WTC11 (cell line): ENCODE measurements around the gene WDR75. TPM values are rescaled to one million over a fixed set of nuclear protein-coding genes. Genes with fewer than 3 reads are reported as not detected.

Source experiments
- CBFB ChIP-seq: sonication (generic); formaldehyde crosslinking; IDR thresholded peaks from 2 replicates; pipeline ENCODE4 v1.8.1; 2022; ENCODE audit warnings: mild to moderate bottlenecking, low read depth, missing genetic modification reagents
- CREB1 ChIP-seq: sonication (generic); formaldehyde crosslinking; IDR thresholded peaks from 2 replicates; pipeline ENCODE4 v1.8.0; 2023; ENCODE audit warnings: mild to moderate bottlenecking, missing genetic modification reagents
- EMX1 ChIP-seq: fragments of 250-450 bp; sonication (Bioruptor Pico); IDR thresholded peaks from 2 replicates; pipeline ENCODE4 v1.8.0; 2021; ENCODE audit warnings: mild to moderate bottlenecking
- ESRRA ChIP-seq: sonication (generic); formaldehyde crosslinking; IDR thresholded peaks from 2 replicates; pipeline ENCODE4 v1.8.1; 2022; ENCODE audit warnings: mild to moderate bottlenecking, missing genetic modification reagents, borderline replicate concordance
- FOXJ3 ChIP-seq: sonication (generic); formaldehyde crosslinking; IDR thresholded peaks from 2 replicates; pipeline ENCODE4 v1.9.0; 2021; ENCODE audit warnings: missing genetic modification reagents, mild to moderate bottlenecking, borderline replicate concordance
- FOXK1 ChIP-seq: sonication (generic); formaldehyde crosslinking; IDR thresholded peaks from 2 replicates; pipeline ENCODE4 v1.8.0; 2022; ENCODE audit warnings: mild to moderate bottlenecking, moderate library complexity, missing genetic modification reagents
- FOXP1 ChIP-seq: sonication (generic); formaldehyde crosslinking; IDR thresholded peaks from 2 replicates; pipeline ENCODE4 v1.8.0; 2022; ENCODE audit warnings: missing genetic modification reagents, mild to moderate bottlenecking, moderate library complexity, borderline replicate concordance
- GABPB1 ChIP-seq: sonication (generic); formaldehyde crosslinking; IDR thresholded peaks from 2 replicates; pipeline ENCODE4 v1.8.1; 2023; ENCODE audit warnings: mild to moderate bottlenecking, missing genetic modification reagents
- HMGA2 ChIP-seq: fragments of 250-450 bp; sonication (Bioruptor Pico); IDR thresholded peaks from 2 replicates; pipeline ENCODE4 v1.4.0; 2021; ENCODE audit warnings: mild to moderate bottlenecking, moderate library complexity
- NFATC4 ChIP-seq: fragments of 250-450 bp; sonication (Bioruptor Pico); IDR thresholded peaks from 2 replicates; pipeline ENCODE4 v1.9.0; 2021; ENCODE audit warnings: mild to moderate bottlenecking
- PRRX2 ChIP-seq: fragments of 250-450 bp; sonication (Bioruptor Pico); IDR thresholded peaks from 2 replicates; pipeline ENCODE4 v1.8.0; 2021; ENCODE audit warnings: mild to moderate bottlenecking
- SMAD4 ChIP-seq: sonication (generic); formaldehyde crosslinking; IDR thresholded peaks from 2 replicates; pipeline ENCODE4 v1.8.0; 2022; ENCODE audit warnings: mild to moderate bottlenecking, missing genetic modification reagents
- SOX15 ChIP-seq: fragments of 250-450 bp; sonication (Bioruptor Pico); IDR thresholded peaks from 2 replicates; pipeline ENCODE4 v1.9.0; 2021; ENCODE audit warnings: mild to moderate bottlenecking
- TCF7 ChIP-seq: sonication (generic); formaldehyde crosslinking; IDR thresholded peaks from 2 replicates; pipeline ENCODE4 v1.8.0; 2022; ENCODE audit warnings: mild to moderate bottlenecking, low read depth, missing genetic modification reagents, moderate library complexity
- TP53 ChIP-seq: sonication (generic); formaldehyde crosslinking; IDR thresholded peaks from 2 replicates; pipeline ENCODE4 v1.8.1; 2023; ENCODE audit warnings: mild to moderate bottlenecking, missing genetic modification reagents
- ZNF121 ChIP-seq: sonication (generic); formaldehyde crosslinking; IDR thresholded peaks from 2 replicates; pipeline ENCODE4 v1.8.0; 2023; ENCODE audit warnings: missing genetic modification reagents
- ZNF219 ChIP-seq: sonication (generic); formaldehyde crosslinking; IDR thresholded peaks from 2 replicates; pipeline ENCODE4 v1.8.0; 2023; ENCODE audit warnings: missing genetic modification reagents, mild to moderate bottlenecking, borderline replicate concordance
- ZNF416 ChIP-seq: fragments of 250-450 bp; sonication (Bioruptor Pico); IDR thresholded peaks from 2 replicates; pipeline ENCODE4 v1.9.0; 2021; ENCODE audit warnings: mild to moderate bottlenecking, inconsistent platforms
- total RNA-seq: library from RNA; stranded (reverse); gene quantifications from 3 replicates; pipeline ENCODE4 v1.2.3, GENCODE V29; 2021
- TF ChIP-seq, protein P1 (sequence below): sonication (generic); formaldehyde crosslinking; IDR thresholded peaks from 2 replicates; pipeline ENCODE4 v1.8.0; 2022; ENCODE audit warnings: missing genetic modification reagents
- TF ChIP-seq, protein P2 (sequence below): fragments of 250-450 bp; sonication (Bioruptor Pico); conservative IDR thresholded peaks from 2 replicates; pipeline ENCODE4 v1.9.0; 2021; ENCODE audit warnings: mild to moderate bottlenecking
- TF ChIP-seq, protein P3 (sequence below): sonication (generic); formaldehyde crosslinking; IDR thresholded peaks from 2 replicates; pipeline ENCODE4 v1.8.1; 2022; ENCODE audit warnings: mild to moderate bottlenecking, missing genetic modification reagents, moderate library complexity, borderline replicate concordance
- TF ChIP-seq, protein P4 (sequence below): sonication (generic); formaldehyde crosslinking; conservative IDR thresholded peaks from 2 replicates; pipeline ENCODE4 v1.8.1; 2022; ENCODE audit warnings: mild to moderate bottlenecking, missing genetic modification reagents
- TF ChIP-seq, protein P5 (sequence below): sonication (generic); formaldehyde crosslinking; conservative IDR thresholded peaks from 2 replicates; pipeline ENCODE4 v1.8.1; 2023; ENCODE audit warnings: mild to moderate bottlenecking, low read depth, missing genetic modification reagents, moderate library complexity
- TF ChIP-seq, protein P6 (sequence below): sonication (generic); formaldehyde crosslinking; IDR thresholded peaks from 2 replicates; pipeline ENCODE4 v1.8.1; 2022; ENCODE audit warnings: mild to moderate bottlenecking, moderate library complexity, missing genetic modification reagents
- TF ChIP-seq, protein P7 (sequence below): sonication (generic); formaldehyde crosslinking; IDR thresholded peaks from 2 replicates; pipeline ENCODE4 v1.8.0; 2022; ENCODE audit warnings: mild to moderate bottlenecking, missing genetic modification reagents
- TF ChIP-seq, protein P8 (sequence below): fragments of 250-450 bp; sonication (Bioruptor Pico); IDR thresholded peaks from 2 replicates; pipeline ENCODE4 v1.9.0; 2021; ENCODE audit warnings: mild to moderate bottlenecking

WDR75 gene
- total RNA-seq, 1 experiment from 2014 or later, result 68.3 TPM

DNA sequence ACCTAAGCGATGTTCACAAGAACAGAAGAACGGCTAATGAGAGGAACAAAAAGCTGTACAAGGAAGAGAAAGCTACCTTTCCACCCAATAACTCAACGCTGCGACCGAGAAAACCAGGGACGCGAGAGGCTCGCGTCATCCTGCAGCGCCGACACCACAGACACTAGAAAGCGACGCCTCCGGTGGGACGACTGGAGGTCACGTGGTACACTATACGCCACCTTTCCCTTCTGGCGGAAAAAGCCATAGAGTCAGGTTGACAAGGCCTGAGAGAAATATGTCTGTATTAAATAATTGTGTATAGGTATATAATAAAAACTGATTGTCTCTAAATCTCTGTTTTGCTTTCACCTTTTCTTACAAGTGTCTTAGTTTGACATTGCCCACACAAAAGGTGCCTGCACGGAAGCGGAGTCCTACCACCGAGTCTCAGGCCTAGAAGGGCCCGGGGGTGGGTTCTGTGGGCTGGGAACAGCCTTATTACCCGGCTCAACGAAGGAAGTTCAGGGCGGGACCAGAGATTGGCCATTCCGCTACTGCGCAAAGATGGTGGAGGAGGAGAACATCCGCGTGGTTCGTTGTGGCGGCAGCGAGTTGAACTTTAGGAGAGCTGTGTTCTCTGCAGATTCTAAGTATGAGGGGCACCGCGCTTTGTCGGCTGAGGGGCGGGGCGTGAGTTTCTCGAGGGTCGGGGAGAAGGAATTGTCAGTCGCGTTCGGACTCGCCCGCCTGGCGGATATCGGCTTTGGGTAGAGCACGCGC, at the start of gene WDR75 (continued):
- TF ChIP-seq, protein P1, sequence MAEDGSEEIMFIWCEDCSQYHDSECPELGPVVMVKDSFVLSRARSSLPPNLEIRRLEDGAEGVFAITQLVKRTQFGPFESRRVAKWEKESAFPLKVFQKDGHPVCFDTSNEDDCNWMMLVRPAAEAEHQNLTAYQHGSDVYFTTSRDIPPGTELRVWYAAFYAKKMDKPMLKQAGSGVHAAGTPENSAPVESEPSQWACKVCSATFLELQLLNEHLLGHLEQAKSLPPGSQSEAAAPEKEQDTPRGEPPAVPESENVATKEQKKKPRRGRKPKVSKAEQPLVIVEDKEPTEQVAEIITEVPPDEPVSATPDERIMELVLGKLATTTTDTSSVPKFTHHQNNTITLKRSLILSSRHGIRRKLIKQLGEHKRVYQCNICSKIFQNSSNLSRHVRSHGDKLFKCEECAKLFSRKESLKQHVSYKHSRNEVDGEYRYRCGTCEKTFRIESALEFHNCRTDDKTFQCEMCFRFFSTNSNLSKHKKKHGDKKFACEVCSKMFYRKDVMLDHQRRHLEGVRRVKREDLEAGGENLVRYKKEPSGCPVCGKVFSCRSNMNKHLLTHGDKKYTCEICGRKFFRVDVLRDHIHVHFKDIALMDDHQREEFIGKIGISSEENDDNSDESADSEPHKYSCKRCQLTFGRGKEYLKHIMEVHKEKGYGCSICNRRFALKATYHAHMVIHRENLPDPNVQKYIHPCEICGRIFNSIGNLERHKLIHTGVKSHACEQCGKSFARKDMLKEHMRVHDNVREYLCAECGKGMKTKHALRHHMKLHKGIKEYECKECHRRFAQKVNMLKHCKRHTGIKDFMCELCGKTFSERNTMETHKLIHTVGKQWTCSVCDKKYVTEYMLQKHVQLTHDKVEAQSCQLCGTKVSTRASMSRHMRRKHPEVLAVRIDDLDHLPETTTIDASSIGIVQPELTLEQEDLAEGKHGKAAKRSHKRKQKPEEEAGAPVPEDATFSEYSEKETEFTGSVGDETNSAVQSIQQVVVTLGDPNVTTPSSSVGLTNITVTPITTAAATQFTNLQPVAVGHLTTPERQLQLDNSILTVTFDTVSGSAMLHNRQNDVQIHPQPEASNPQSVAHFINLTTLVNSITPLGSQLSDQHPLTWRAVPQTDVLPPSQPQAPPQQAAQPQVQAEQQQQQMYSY (CRISPR knock-in tag), result no peak
- TF ChIP-seq HMGA2 (CRISPR knock-in tag), result no peak
- no peak; the same call in 1 of the 2 replicates for TF ChIP-seq ZNF416 (CRISPR knock-in tag)
- TF ChIP-seq, protein P2, sequence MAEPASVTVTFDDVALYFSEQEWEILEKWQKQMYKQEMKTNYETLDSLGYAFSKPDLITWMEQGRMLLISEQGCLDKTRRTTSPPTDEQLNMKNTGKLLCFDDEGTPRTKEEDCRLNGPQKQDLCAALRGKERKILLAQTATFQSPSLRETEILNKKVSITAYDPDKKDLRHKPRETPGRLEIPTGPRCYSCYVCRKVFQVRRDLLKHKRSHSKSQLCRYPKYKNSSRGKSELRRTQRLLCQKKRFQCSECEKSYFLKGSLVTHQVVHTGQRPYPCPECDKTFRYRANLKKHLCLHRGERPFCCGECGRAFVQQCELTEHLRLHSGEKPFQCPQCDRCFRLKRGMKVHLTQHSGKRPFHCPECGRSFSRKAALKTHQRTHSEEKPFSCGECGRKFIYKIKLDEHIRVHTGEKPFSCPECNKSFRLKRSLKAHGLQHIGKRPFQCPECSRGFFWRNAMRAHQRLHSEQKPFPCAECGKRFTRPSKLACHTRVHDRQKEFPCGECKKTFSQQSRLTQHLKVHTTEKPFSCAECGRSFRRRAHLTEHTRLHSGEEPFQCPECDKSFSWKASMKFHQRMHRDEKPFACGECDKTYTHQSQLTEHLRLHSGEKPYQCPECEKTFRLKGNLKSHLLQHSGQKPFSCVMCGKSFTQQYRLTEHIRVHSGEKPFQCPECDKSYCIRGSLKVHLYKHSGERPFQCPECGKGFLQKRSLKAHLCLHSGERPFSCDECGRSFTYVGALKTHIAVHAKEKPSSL, result no peak
- no peak for TF ChIP-seq CREB1
- no peak for TF ChIP-seq ZNF219 (CRISPR knock-in tag)
- peak; percentile 81 for TF ChIP-seq FOXK1 (CRISPR knock-in tag)
- TF ChIP-seq, protein P3, sequence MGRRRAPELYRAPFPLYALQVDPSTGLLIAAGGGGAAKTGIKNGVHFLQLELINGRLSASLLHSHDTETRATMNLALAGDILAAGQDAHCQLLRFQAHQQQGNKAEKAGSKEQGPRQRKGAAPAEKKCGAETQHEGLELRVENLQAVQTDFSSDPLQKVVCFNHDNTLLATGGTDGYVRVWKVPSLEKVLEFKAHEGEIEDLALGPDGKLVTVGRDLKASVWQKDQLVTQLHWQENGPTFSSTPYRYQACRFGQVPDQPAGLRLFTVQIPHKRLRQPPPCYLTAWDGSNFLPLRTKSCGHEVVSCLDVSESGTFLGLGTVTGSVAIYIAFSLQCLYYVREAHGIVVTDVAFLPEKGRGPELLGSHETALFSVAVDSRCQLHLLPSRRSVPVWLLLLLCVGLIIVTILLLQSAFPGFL (CRISPR knock-in tag), result 0 out of 2 replicates have a peak, but pooled peaks have one; percentile 41
- TF ChIP-seq PRRX2 (CRISPR knock-in tag), result 0 out of 2 replicates have a peak, but pooled peaks have one; percentile 12
- TF ChIP-seq, protein P4, sequence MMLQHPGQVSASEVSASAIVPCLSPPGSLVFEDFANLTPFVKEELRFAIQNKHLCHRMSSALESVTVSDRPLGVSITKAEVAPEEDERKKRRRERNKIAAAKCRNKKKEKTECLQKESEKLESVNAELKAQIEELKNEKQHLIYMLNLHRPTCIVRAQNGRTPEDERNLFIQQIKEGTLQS (CRISPR knock-in tag), result no peak
- TF ChIP-seq ZNF121 (CRISPR knock-in tag), result no peak
- TF ChIP-seq EMX1 (CRISPR knock-in tag), result no peak
- TF ChIP-seq NFATC4 (CRISPR knock-in tag), result no peak
- TF ChIP-seq, protein P5, sequence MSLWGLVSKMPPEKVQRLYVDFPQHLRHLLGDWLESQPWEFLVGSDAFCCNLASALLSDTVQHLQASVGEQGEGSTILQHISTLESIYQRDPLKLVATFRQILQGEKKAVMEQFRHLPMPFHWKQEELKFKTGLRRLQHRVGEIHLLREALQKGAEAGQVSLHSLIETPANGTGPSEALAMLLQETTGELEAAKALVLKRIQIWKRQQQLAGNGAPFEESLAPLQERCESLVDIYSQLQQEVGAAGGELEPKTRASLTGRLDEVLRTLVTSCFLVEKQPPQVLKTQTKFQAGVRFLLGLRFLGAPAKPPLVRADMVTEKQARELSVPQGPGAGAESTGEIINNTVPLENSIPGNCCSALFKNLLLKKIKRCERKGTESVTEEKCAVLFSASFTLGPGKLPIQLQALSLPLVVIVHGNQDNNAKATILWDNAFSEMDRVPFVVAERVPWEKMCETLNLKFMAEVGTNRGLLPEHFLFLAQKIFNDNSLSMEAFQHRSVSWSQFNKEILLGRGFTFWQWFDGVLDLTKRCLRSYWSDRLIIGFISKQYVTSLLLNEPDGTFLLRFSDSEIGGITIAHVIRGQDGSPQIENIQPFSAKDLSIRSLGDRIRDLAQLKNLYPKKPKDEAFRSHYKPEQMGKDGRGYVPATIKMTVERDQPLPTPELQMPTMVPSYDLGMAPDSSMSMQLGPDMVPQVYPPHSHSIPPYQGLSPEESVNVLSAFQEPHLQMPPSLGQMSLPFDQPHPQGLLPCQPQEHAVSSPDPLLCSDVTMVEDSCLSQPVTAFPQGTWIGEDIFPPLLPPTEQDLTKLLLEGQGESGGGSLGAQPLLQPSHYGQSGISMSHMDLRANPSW (CRISPR knock-in tag), result no peak
- no peak for TF ChIP-seq TP53 (CRISPR knock-in tag)
- TF ChIP-seq CBFB (CRISPR knock-in tag), result no peak
- TF ChIP-seq, protein P6, sequence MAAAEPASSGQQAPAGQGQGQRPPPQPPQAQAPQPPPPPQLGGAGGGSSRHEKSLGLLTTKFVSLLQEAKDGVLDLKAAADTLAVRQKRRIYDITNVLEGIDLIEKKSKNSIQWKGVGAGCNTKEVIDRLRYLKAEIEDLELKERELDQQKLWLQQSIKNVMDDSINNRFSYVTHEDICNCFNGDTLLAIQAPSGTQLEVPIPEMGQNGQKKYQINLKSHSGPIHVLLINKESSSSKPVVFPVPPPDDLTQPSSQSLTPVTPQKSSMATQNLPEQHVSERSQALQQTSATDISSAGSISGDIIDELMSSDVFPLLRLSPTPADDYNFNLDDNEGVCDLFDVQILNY (CRISPR knock-in tag), result no peak
- no peak for TF ChIP-seq SMAD4 (CRISPR knock-in tag)
- TF ChIP-seq FOXP1, result no peak; the same call in 1 of the 2 replicates
- no peak for TF ChIP-seq SOX15 (CRISPR knock-in tag)
- no peak for TF ChIP-seq TCF7 (CRISPR knock-in tag)
- no peak for TF ChIP-seq ESRRA (CRISPR knock-in tag)
- TF ChIP-seq, protein P7, sequence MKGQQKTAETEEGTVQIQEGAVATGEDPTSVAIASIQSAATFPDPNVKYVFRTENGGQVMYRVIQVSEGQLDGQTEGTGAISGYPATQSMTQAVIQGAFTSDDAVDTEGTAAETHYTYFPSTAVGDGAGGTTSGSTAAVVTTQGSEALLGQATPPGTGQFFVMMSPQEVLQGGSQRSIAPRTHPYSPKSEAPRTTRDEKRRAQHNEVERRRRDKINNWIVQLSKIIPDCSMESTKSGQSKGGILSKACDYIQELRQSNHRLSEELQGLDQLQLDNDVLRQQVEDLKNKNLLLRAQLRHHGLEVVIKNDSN (CRISPR knock-in tag), result peak; percentile 94
- peak; percentile 41; the same call in 1 of the 2 replicates for TF ChIP-seq GABPB1 (CRISPR knock-in tag)
- TF ChIP-seq FOXJ3, result no peak
- TF ChIP-seq, protein P8, sequence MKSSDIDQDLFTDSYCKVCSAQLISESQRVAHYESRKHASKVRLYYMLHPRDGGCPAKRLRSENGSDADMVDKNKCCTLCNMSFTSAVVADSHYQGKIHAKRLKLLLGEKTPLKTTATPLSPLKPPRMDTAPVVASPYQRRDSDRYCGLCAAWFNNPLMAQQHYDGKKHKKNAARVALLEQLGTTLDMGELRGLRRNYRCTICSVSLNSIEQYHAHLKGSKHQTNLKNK (CRISPR knock-in tag), result no peak
